H1 (cell line): Measurements from ENCODE around the gene HOXC5. TPM values are rescaled to one million over a fixed set of nuclear protein-coding genes. Genes with fewer than 3 reads are reported as not detected.

ENCODE experiments used
- ATF2 ChIP-seq: IDR thresholded peaks from 2 replicates; pipeline ENCODE4 v1.6.1; 2012; ENCODE audit warnings: low read length, inconsistent platforms
- BCL11A ChIP-seq, 2 experiments: IDR thresholded peaks; one replicate each; pipeline ENCODE4 v1.6.1; 2011; ENCODE audit warnings: low read depth in 2 of 2, low read length in 2 of 2, mild to moderate bottlenecking in 2 of 2
- EZH2 ChIP-seq: fragments of 200-600 bp; sonication (generic); IDR thresholded peaks from 2 replicates; pipeline ENCODE4 v1.7.1; 2012; ENCODE audit warnings: low read depth, mild to moderate bottlenecking, moderate library complexity, low read length, inconsistent platforms; ENCODE audit not compliant: severe bottlenecking
- GTF2F1 ChIP-seq: IDR thresholded peaks from 2 replicates; pipeline ENCODE4 v1.6.1; 2012; ENCODE audit warnings: low read depth, low read length, improper control_type of control experiment, borderline replicate concordance
- KDM5A ChIP-seq: fragments of 200-600 bp; IDR thresholded peaks from 2 replicates; pipeline ENCODE4 v1.7.1; 2012; ENCODE audit warnings: mild to moderate bottlenecking, low read length, inconsistent platforms, mixed read lengths
- RBBP5 ChIP-seq: IDR thresholded peaks from 2 replicates; pipeline ENCODE4 v1.7.1; 2012; ENCODE audit warnings: low read depth, mild to moderate bottlenecking, inconsistent platforms, low read length, moderate library complexity, borderline replicate concordance
- USF2 ChIP-seq: IDR thresholded peaks from 2 replicates; pipeline ENCODE4 v1.6.1; 2011; ENCODE audit warnings: low read length, improper control_type of control experiment
- polyA plus RNA-seq, 7 experiments: library from polyadenylated mRNA; depleted of rRNA in 3 of 7; stranded (reverse) in 5 of 7; unstranded in 2 of 7; fragments of >200 nt in 5 of 7; fragments of 200-250 nt in 2 of 7; gene quantifications; 1 replicate in 5 of 7; 2 replicates in 1 of 7; 4 replicates in 1 of 7; pipeline versions ENCODE4 v1.2.1 to v1.2.3, GENCODE V29; 2011 to 2013; ENCODE audit warnings: missing spikeins in 2 of 7, mixed read lengths in 2 of 7
- total RNA-seq: library from RNA; stranded (reverse); fragmentation: NEBNext Ultra II Directional; extraction: Animal tissue kit (Norgen Biotek cat#: 25700); gene quantifications from 2 replicates; pipeline ENCODE4 v1.2.1, GENCODE V29; 2021
- TF ChIP-seq, protein P1 (sequence below): fragments of 300-600 bp; sonication (generic); IDR thresholded peaks from 2 replicates; pipeline ENCODE4 v1.7.1; 2012; ENCODE audit warnings: low read length, moderate library complexity, mild to moderate bottlenecking, inconsistent platforms; ENCODE audit not compliant: insufficient replicate concordance

Gene HOXC5
- total and polyA plus RNA-seq, 2 of the 8 experiments (the other 6 are each of a cell fraction or from before 2014, with no cell fraction given): not detected

DNA sequence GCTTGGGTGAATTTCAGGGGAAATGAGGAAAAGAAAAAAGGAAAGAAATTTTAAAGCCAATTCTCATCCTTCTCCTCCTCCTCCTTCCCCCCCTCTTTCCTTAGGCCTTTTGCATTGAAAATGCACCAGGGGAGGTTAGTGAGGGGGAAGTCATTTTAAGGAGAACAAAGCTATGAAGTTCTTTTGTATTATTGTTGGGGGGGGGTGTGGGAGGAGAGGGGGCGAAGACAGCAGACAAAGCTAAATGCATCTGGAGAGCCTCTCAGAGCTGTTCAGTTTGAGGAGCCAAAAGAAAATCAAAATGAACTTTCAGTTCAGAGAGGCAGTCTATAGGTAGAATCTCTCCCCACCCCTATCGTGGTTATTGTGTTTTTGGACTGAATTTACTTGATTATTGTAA, 22.7 kb downstream of the HOXC5 start (continued):
- TF ChIP-seq, protein P1, sequence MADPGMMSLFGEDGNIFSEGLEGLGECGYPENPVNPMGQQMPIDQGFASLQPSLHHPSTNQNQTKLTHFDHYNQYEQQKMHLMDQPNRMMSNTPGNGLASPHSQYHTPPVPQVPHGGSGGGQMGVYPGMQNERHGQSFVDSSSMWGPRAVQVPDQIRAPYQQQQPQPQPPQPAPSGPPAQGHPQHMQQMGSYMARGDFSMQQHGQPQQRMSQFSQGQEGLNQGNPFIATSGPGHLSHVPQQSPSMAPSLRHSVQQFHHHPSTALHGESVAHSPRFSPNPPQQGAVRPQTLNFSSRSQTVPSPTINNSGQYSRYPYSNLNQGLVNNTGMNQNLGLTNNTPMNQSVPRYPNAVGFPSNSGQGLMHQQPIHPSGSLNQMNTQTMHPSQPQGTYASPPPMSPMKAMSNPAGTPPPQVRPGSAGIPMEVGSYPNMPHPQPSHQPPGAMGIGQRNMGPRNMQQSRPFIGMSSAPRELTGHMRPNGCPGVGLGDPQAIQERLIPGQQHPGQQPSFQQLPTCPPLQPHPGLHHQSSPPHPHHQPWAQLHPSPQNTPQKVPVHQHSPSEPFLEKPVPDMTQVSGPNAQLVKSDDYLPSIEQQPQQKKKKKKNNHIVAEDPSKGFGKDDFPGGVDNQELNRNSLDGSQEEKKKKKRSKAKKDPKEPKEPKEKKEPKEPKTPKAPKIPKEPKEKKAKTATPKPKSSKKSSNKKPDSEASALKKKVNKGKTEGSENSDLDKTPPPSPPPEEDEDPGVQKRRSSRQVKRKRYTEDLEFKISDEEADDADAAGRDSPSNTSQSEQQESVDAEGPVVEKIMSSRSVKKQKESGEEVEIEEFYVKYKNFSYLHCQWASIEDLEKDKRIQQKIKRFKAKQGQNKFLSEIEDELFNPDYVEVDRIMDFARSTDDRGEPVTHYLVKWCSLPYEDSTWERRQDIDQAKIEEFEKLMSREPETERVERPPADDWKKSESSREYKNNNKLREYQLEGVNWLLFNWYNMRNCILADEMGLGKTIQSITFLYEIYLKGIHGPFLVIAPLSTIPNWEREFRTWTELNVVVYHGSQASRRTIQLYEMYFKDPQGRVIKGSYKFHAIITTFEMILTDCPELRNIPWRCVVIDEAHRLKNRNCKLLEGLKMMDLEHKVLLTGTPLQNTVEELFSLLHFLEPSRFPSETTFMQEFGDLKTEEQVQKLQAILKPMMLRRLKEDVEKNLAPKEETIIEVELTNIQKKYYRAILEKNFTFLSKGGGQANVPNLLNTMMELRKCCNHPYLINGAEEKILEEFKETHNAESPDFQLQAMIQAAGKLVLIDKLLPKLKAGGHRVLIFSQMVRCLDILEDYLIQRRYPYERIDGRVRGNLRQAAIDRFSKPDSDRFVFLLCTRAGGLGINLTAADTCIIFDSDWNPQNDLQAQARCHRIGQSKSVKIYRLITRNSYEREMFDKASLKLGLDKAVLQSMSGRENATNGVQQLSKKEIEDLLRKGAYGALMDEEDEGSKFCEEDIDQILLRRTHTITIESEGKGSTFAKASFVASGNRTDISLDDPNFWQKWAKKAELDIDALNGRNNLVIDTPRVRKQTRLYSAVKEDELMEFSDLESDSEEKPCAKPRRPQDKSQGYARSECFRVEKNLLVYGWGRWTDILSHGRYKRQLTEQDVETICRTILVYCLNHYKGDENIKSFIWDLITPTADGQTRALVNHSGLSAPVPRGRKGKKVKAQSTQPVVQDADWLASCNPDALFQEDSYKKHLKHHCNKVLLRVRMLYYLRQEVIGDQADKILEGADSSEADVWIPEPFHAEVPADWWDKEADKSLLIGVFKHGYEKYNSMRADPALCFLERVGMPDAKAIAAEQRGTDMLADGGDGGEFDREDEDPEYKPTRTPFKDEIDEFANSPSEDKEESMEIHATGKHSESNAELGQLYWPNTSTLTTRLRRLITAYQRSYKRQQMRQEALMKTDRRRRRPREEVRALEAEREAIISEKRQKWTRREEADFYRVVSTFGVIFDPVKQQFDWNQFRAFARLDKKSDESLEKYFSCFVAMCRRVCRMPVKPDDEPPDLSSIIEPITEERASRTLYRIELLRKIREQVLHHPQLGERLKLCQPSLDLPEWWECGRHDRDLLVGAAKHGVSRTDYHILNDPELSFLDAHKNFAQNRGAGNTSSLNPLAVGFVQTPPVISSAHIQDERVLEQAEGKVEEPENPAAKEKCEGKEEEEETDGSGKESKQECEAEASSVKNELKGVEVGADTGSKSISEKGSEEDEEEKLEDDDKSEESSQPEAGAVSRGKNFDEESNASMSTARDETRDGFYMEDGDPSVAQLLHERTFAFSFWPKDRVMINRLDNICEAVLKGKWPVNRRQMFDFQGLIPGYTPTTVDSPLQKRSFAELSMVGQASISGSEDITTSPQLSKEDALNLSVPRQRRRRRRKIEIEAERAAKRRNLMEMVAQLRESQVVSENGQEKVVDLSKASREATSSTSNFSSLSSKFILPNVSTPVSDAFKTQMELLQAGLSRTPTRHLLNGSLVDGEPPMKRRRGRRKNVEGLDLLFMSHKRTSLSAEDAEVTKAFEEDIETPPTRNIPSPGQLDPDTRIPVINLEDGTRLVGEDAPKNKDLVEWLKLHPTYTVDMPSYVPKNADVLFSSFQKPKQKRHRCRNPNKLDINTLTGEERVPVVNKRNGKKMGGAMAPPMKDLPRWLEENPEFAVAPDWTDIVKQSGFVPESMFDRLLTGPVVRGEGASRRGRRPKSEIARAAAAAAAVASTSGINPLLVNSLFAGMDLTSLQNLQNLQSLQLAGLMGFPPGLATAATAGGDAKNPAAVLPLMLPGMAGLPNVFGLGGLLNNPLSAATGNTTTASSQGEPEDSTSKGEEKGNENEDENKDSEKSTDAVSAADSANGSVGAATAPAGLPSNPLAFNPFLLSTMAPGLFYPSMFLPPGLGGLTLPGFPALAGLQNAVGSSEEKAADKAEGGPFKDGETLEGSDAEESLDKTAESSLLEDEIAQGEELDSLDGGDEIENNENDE: no peak
- TF ChIP-seq GTF2F1 (no peak), USF2 (no peak), KDM5A (no peak), BCL11A (IDR thresholded peaks at IDR 0.05; ENCODE audit: low read depth in 2 of 2, low read length in 2 of 2) (no peak), ATF2 (no peak), EZH2 (no peak), RBBP5 (no peak)
